ENCODE data around the gene CHST15.

Gene CHST15

GRCh38 chr10:124074501-124075109 is 18.8 kb downstream of the CHST15 start:
- DNase-seq (ENCODE audit: low read depth), result no peak
- no peak overlapping the region for H3K4me3 ChIP-seq (ENCODE audit: control insufficient read depth, low read depth, low read length)
- TF ChIP-seq CTCF (IDR thresholded peaks at IDR 0.05; ENCODE audit: control insufficient read depth, insufficient read depth, low read depth, low read length, missing control alignments), result no peak

- DNase-seq (ENCODE audit: low read depth), result no peak
- TF ChIP-seq CTCF (IDR thresholded peaks at IDR 0.05; ENCODE audit: control insufficient read depth, insufficient read depth, low read depth, low read length, missing control alignments), result no peak
- H3K4me3 ChIP-seq (ENCODE audit: control insufficient read depth, low read depth, low read length), result no peak overlapping the region
These were observed 19.4 kb downstream of the CHST15 start for GRCh38 chr10:124073978-124074377.

- no peak overlapping the region for H3K4me3 ChIP-seq (ENCODE audit: control insufficient read depth, low read depth, low read length)
These were observed 20.9 kb downstream of the CHST15 start for GRCh38 chr10:124072541-124072940.

GRCh38 chr10:124072106-124072505 is 21.3 kb downstream of the CHST15 start:
- no peak overlapping the region for H3K4me3 ChIP-seq (ENCODE audit: control insufficient read depth, low read depth, low read length)
- DNase-seq (ENCODE audit: low read depth), result no peak
- no peak for TF ChIP-seq CTCF (IDR thresholded peaks at IDR 0.05; ENCODE audit: control insufficient read depth, insufficient read depth, low read depth, low read length, missing control alignments)

More at GRCh38 chr10:124072541-124072940, 20.9 kb downstream of the CHST15 start:
- DNase-seq (ENCODE audit: low read depth), result no peak
- no peak for TF ChIP-seq CTCF (IDR thresholded peaks at IDR 0.05; ENCODE audit: control insufficient read depth, insufficient read depth, low read depth, low read length, missing control alignments)

GRCh38 chr10:124071141-124071540 is 22.3 kb downstream of the CHST15 start:
- DNase-seq (ENCODE audit: low read depth), result no peak
- TF ChIP-seq CTCF (IDR thresholded peaks at IDR 0.05; ENCODE audit: control insufficient read depth, insufficient read depth, low read depth, low read length, missing control alignments), result no peak
- no peak overlapping the region for H3K4me3 ChIP-seq (ENCODE audit: control insufficient read depth, low read depth, low read length)

- TF ChIP-seq CTCF (IDR thresholded peaks at IDR 0.05; ENCODE audit: control insufficient read depth, insufficient read depth, low read depth, low read length, missing control alignments), result no peak
- H3K4me3 ChIP-seq (ENCODE audit: control insufficient read depth, low read depth, low read length), result no peak overlapping the region
- no peak for DNase-seq (ENCODE audit: low read depth)
These were observed 22.7 kb downstream of the CHST15 start for GRCh38 chr10:124070666-124071065.
